Activated naive CD4-positive, alpha-beta T cell treated with anti-CD3 and anti-CD28 coated beads, Interleukin-2, amount 50 U/mL, for 16 hours (primary cell): ENCODE data around the gene SLC25A34.
"Not testable (repeated sequence)": the region's sequence is repeated elsewhere in the genome, so short reads cannot be mapped to it uniquely, and the experiment has no call there.

Experiments
- DNase-seq: peaks from one replicate; pipeline ENCODE4 v3.0.0-alpha.2; 2020

The SLC25A34 gene

GRCh38 chr1:15736038-15736891 lies at the start of gene SLC25A34:
TSS of gene SLC25A34 (plus strand) at chr1:15736258. CDS start at chr1:15736486, 228 bp downstream.
- no peak for DNase-seq

GRCh38 chr1:15687446-15687845 lies 48.6 kb upstream of the SLC25A34 start:
- no peak for DNase-seq

- DNase-seq = no peak
Observed at GRCh38 chr1:15690317-15690716, 45.7 kb upstream of the SLC25A34 start.

GRCh38 chr1:15691434-15692032 lies 44.5 kb upstream of the SLC25A34 start:
- no peak for DNase-seq

GRCh38 chr1:15692121-15692682 lies 43.9 kb upstream of the SLC25A34 start:
- no peak for DNase-seq

- DNase-seq = no peak
Observed at GRCh38 chr1:15693371-15693770, 42.7 kb upstream of the SLC25A34 start.

- DNase-seq = peak; percentile 38
Observed at GRCh38 chr1:15696956-15697521, 39.0 kb upstream of the SLC25A34 start.

GRCh38 chr1:15698201-15698600 lies 37.9 kb upstream of the SLC25A34 start:
- DNase-seq = no peak

GRCh38 chr1:15699321-15699720 lies 36.7 kb upstream of the SLC25A34 start:
- DNase-seq = not testable (repeated sequence)

- no peak for DNase-seq
Observed at GRCh38 chr1:15700508-15700907, 35.5 kb upstream of the SLC25A34 start.

- DNase-seq = no peak
Observed at GRCh38 chr1:15701784-15702183, 34.3 kb upstream of the SLC25A34 start.

GRCh38 chr1:15702722-15703550 lies 33.1 kb upstream of the SLC25A34 start:
- no peak for DNase-seq

GRCh38 chr1:15703562-15703961 lies 32.5 kb upstream of the SLC25A34 start:
- no peak for DNase-seq

- DNase-seq = no peak
Observed at GRCh38 chr1:15704526-15705183, 31.4 kb upstream of the SLC25A34 start.

- no peak for DNase-seq
Observed at GRCh38 chr1:15705184-15705566, 30.9 kb upstream of the SLC25A34 start.

GRCh38 chr1:15706751-15707150 lies 29.3 kb upstream of the SLC25A34 start:
- DNase-seq = no peak

GRCh38 chr1:15707239-15707925 lies 28.7 kb upstream of the SLC25A34 start:
- DNase-seq = no peak

GRCh38 chr1:15708486-15709137 lies 27.4 kb upstream of the SLC25A34 start:
- no peak for DNase-seq

- no peak for DNase-seq
Observed at GRCh38 chr1:15709226-15709625, 26.8 kb upstream of the SLC25A34 start.

GRCh38 chr1:15712168-15712567 lies 23.9 kb upstream of the SLC25A34 start:
- no peak for DNase-seq
